GM12891 (cell line): Measurements from ENCODE around the gene GNAL.

Experiments
- DNase-seq: peaks from one replicate; pipeline ENCODE4 v3.0.0; 2011; ENCODE audit warnings: low spot score; ENCODE audit not compliant: insufficient read length
- FAIRE-seq: peaks from 2 replicates; lab custom pipeline; 2011; peaks lifted over from hg19 to GRCh38; lab: Jason Lieb, UNC
- PAX5 ChIP-seq: IDR thresholded peaks from 2 replicates; pipeline ENCODE4 v1.6.1; 2011; ENCODE audit warnings: low read length, moderate library complexity, mild to moderate bottlenecking; ENCODE audit not compliant: insufficient read depth, severe bottlenecking
- POLR2A ChIP-seq: IDR thresholded peaks from 2 replicates; pipeline ENCODE4 v1.6.1; 2011; ENCODE audit warnings: low read depth, low read length, control low read depth
- POLR2AphosphoS5 ChIP-seq: IDR thresholded peaks from 2 replicates; pipeline ENCODE4 v1.6.1; 2011; ENCODE audit warnings: low read depth, low read length, control low read depth
- POU2F2 ChIP-seq: IDR thresholded peaks from 2 replicates; pipeline ENCODE4 v1.6.1; 2011; ENCODE audit warnings: low read depth, mild to moderate bottlenecking, control low read depth, low read length, moderate library complexity
- SPI1 ChIP-seq: IDR thresholded peaks from 2 replicates; pipeline ENCODE4 v1.6.1; 2011; ENCODE audit warnings: low read depth, low read length, control low read depth
- TAF1 ChIP-seq: IDR thresholded peaks from 2 replicates; pipeline ENCODE4 v1.6.1; 2011; ENCODE audit warnings: low read depth, low read length, control low read depth

GNAL gene

DNA sequence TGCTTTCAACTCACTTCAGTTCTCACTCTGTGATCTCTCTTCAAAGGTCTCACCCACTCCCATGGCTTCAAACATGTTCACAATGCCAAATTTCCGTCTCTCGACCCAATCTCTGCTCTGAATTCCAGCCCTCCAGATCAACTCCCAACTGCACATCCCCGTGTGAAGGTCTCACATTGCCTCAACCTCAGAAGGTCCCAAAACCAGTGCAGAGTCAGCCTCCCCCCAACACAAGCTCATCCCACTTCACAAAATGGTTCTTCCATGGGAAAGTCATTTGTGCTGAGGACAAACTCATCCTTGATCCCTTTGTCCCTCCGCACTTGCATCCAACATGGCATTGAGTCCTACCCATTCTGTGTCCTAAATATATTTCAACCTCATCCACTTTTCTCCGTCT, 31.0 kb upstream of the GNAL start:
- FAIRE-seq (no peak), DNase-seq (no peak)
- no peak for TF ChIP-seq POU2F2
- TF ChIP-seq POLR2AphosphoS5 = no peak
- TF ChIP-seq POLR2A = no peak
- TF ChIP-seq PAX5 = no peak

DNA sequence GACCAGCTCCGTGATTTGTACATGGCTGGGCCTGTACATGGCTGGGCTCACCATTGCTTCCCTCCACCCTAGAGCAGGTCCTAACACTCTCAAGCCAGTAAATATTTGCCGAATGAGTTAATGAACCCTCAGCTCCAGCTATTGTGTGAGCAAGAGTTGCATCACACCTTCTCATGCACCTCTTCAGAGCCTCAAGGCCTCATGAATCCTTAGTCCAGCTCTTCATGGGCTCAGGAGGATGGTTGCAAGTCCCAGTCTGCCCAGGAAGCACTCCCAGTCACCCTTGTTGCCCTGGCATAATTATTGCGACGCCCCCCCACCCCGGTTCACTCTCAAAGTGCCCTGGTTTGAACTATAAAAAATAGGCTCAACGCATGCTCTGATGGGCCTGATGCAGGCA, 30.1 kb upstream of the GNAL start:
- FAIRE-seq (no peak), DNase-seq (no peak)
- TF ChIP-seq POU2F2 (no peak), POLR2A (no peak), TAF1 (no peak), POLR2AphosphoS5 (no peak), PAX5 (no peak), SPI1 (no peak)

DNA sequence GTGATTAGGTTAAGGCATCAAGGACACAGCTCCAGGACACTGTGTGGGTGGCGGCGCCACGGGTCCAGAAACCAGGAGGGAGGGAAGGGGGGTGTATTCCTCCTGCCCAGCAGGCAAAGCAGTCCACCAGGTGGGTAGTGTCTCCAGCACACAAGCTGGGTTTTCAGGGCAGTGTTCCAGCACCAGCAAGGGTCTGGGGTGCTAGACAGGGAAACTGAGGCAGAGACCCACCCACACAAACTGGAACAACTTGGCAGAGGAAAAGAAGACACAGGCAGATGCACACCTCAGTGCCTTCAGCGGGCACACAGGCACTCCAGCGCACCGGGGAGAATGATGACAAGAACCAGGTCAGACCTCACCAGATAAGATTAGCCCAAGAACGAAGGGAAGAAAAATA, 28.4 kb upstream of the GNAL start:
- TF ChIP-seq PAX5 = no peak
- no peak for TF ChIP-seq POU2F2
- TF ChIP-seq POLR2A = no peak
- no peak for TF ChIP-seq POLR2AphosphoS5
- no peak for TF ChIP-seq SPI1
- no peak for TF ChIP-seq TAF1
- no peak for FAIRE-seq
- DNase-seq = no peak

DNA sequence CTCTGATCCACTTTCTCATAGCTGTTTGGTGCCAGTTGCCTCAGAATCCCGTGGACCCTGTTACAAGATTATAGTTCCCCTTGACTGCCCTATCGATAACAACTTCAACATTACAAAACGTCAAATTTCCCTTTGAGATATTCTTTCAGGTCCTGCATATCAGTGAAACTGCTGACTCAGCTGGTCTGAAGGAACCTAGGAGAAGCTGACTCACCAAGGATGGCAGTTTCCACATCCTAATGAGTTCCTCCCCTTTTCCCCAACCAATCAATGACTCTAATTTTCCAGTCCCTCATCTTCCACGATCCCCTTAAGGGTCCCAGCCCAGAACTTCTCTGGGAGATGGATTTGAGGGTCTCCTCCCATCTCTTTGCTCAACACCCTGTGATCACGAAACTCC, 27.6 kb upstream of the GNAL start:
- FAIRE-seq (no peak), DNase-seq (no peak)
- TF ChIP-seq POLR2AphosphoS5 (no peak), PAX5 (no peak), POU2F2 (no peak), SPI1 (no peak), TAF1 (no peak), POLR2A (no peak)

DNA sequence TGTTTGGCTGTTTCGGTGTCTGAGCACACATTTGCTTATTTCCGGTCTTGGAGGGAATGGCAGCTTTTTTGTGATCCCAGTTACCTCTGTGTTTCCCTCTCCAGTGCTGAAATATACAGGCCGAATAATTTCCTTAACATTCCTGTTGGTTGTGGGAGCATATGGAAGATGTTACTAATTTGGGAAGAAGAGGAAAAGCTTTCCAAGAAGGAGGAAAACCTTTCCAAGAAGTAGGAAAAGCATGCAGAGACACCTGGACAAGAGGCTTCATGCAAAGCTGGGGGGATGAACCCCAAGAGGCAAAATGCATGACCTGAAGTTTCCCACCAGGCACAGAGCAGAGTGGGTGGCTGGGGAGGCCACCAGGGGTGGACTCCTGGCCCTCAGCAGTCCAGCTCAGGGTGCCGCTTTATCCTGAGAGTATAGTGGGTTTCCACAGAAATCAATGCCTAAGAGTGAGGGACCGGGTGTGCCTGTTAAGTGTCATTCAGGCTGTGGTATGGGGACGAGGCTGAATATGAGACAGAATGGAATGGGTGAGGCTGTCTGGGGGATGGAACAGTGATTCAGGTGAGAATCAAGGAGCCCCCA, 25.5 kb upstream of the GNAL start:
- FAIRE-seq = no peak
- TF ChIP-seq POU2F2 (no peak), PAX5 (no peak), TAF1 (no peak), POLR2A (no peak), POLR2AphosphoS5 (no peak), SPI1 (no peak)
- no peak for DNase-seq

DNA sequence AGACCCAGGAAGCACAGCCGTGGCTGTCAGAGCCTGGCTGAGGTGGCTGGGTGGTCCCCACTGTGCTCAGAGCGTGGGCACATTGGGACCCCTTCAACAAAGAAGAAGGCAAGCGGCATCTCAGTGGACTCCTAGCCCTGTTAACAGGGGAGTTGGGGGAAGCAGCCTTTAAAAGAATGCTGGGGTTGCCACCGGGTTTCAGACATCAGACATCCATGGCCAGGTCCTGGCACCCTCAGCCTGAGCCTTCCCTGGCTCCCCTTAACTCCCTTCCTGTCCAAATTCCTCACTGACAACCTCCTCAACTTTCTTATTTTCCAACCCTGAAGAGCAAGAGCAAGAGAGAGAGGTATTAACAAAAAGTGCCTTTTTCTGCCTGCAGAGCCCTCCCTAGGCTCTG, 24.8 kb upstream of the GNAL start:
- TF ChIP-seq POU2F2 = no peak
- no peak for TF ChIP-seq POLR2AphosphoS5
- TF ChIP-seq PAX5 = no peak
- TF ChIP-seq TAF1 = no peak
- TF ChIP-seq SPI1 = no peak
- TF ChIP-seq POLR2A = no peak
- FAIRE-seq = no peak
- no peak for DNase-seq

DNA sequence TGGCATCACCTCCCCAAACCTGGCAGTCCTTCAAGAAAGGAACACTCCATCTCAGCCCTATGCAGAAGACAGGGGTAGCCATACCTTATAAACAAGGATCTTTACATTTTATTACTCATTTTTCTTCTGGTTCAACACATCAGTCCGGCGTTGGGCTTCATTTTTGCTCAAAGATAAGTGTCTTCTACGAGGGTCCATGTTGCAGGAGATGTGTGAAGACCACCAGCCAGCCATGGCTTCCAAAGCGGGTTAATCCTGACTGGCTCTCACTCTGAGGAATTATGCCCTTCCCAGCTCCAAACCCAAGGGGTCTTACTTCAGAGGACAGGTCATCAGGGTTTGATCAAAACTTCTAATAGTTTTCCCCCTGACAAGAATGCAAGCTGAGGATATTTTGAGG, 23.9 kb upstream of the GNAL start:
- no peak for FAIRE-seq
- no peak for DNase-seq
- TF ChIP-seq TAF1 (no peak), POLR2AphosphoS5 (no peak), POU2F2 (no peak)

DNA sequence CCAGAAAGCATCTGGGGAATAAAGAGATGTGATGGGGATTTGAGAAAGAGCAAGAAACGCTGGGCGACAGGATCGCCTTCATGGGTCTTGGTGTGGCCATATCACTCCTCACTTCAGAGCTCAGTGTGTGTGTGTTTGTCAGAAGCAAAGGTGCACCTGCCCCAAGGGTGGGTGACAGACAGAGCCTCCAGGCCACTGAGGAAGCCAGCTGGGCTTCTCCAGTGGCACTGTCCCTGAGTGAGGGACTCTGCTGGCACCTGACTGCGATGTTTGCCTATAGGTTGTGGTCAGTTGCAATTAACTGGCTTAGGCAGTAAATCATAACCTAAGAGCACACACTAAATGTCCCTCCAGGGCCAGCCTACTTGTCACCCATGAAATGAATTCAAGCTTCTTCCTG, 23.5 kb upstream of the GNAL start:
- no peak for FAIRE-seq
- no peak for DNase-seq
- TF ChIP-seq PAX5 = no peak
- TF ChIP-seq POU2F2 = no peak

DNA sequence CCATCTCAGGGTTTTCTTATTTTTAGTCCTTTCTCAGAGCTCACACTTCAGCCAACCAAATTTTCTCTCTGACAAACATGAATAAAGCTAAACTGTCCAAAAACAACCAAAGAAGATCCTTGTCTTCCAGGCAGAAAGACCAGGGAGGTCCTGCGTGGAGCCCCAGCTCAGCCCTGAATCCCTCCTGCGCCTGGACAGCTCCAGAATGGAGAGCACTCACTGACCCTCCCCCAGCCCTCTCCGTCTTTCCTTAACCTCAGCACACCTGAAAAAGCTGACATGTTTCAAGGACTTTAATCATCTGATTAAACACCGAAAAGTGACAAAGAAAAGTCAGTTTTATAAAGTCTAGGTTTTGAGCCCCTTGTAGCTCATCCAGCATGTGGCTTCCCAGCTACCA, 22.9 kb upstream of the GNAL start:
- DNase-seq = no peak
- FAIRE-seq = no peak
- TF ChIP-seq POLR2AphosphoS5 = no peak
- no peak for TF ChIP-seq POLR2A
- TF ChIP-seq SPI1 = no peak
- TF ChIP-seq TAF1 = no peak
- TF ChIP-seq POU2F2 = no peak
- TF ChIP-seq PAX5 = no peak

DNA sequence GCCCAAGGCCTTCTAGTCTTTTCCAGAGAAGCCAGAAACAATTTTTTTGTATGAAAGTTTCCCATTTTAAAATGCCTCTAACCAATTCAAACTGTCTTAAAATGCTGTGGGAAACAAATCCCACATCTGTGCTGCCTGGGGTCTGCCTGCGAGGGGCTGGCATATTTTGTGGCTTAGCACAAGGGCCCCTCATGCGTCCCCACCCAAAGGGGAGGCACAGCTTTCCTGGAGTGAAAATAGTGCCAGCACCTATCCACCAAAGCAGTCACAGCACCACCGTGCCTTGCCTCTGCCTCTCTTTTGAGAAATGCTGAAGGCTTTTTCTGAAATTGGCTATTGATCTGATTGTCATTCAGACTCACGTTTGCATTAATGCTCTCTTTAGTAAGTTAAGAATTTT, 22.2 kb upstream of the GNAL start:
- FAIRE-seq = no peak
- TF ChIP-seq POLR2AphosphoS5 (no peak), POLR2A (no peak), POU2F2 (no peak)
- DNase-seq = no peak
